HepG2 (cell line): Measurements from ENCODE around the gene IRAK4. TPM values are rescaled to one million over a fixed set of nuclear protein-coding genes. Genes with fewer than 3 reads are reported as not detected.

ENCODE experiments used
- ARNTL ChIP-seq: sonication (generic); formaldehyde crosslinking; IDR thresholded peaks from 2 replicates; pipeline ENCODE4 v1.4.0; 2020; ENCODE audit warnings: mild to moderate bottlenecking, missing genetic modification reagents
- ATF7-NPFF ChIP-seq: sonication (generic); formaldehyde crosslinking; IDR thresholded peaks from 2 replicates; pipeline ENCODE4 v1.8.1; 2023; ENCODE audit warnings: mild to moderate bottlenecking, low read depth, missing genetic modification reagents, moderate library complexity
- GABPB1 ChIP-seq: IDR thresholded peaks from 2 replicates; pipeline ENCODE4 v1.6.1; 2016; ENCODE audit warnings: mild to moderate bottlenecking, missing genetic modification reagents, moderate library complexity, missing compliant biosample characterization
- MED1 ChIP-seq: sonication (generic); formaldehyde crosslinking; IDR thresholded peaks from 2 replicates; pipeline ENCODE4 v1.4.0; 2020; ENCODE audit warnings: missing genetic modification reagents
- MEF2D ChIP-seq: sonication (generic); formaldehyde crosslinking; IDR thresholded peaks from 2 replicates; pipeline ENCODE4 v1.5.1; 2020; ENCODE audit warnings: mild to moderate bottlenecking, missing genetic modification reagents
- SYNCRIP ChIP-seq: fragments of 200-400 bp; formaldehyde crosslinking; IDR thresholded peaks from 2 replicates; pipeline ENCODE4 v1.6.1; 2018; ENCODE audit warnings: mild to moderate bottlenecking, low read depth, low read length; ENCODE audit not compliant: insufficient read depth
- TOE1 ChIP-seq: sonication (generic); formaldehyde crosslinking; IDR thresholded peaks from 2 replicates; pipeline ENCODE4 v1.4.0; 2020; ENCODE audit warnings: mild to moderate bottlenecking, missing genetic modification reagents
- ZNF430 ChIP-seq: sonication (generic); formaldehyde crosslinking; IDR thresholded peaks from 2 replicates; pipeline ENCODE4 v1.9.0; 2021; ENCODE audit warnings: mild to moderate bottlenecking, missing genetic modification reagents
- ZNF530 ChIP-seq: sonication (generic); formaldehyde crosslinking; IDR thresholded peaks from 2 replicates; pipeline ENCODE4 v1.5.0; 2020; ENCODE audit warnings: low read depth, mild to moderate bottlenecking, missing genetic modification reagents
- ZNF546 ChIP-seq: sonication (generic); formaldehyde crosslinking; conservative IDR thresholded peaks from 2 replicates; pipeline ENCODE4 v1.8.1; 2023; ENCODE audit warnings: mild to moderate bottlenecking, missing genetic modification reagents
- ZNF678 ChIP-seq: sonication (generic); formaldehyde crosslinking; IDR thresholded peaks from 2 replicates; pipeline ENCODE4 v1.4.0; 2020; ENCODE audit warnings: mild to moderate bottlenecking, missing genetic modification reagents
- polyA plus RNA-seq, 8 experiments: library from polyadenylated mRNA; depleted of rRNA in 3 of 8; stranded (reverse) in 7 of 8; unstranded in 1 of 8; fragments of >200 nt; fragmentation: Illumina TruSeq in 4 of 8; extraction: Trizol in 4 of 8; gene quantifications; 2 replicates each; pipeline versions ENCODE4 v1.2.1 to v1.2.3, GENCODE V29; 2011 to 2016; ENCODE audit warnings: low read depth in 4 of 8, missing spikeins in 1 of 8, mixed read lengths in 1 of 8; ENCODE audit not compliant: insufficient read depth in 1 of 8
- total RNA-seq, 5 experiments: library from RNA; depleted of rRNA; stranded (reverse); fragments of >200 nt; fragmentation: Illumina TruSeq; extraction: Trizol; gene quantifications; 2 replicates each; pipeline ENCODE4 v1.2.3, GENCODE V29; 2016; ENCODE audit warnings: low read depth in 1 of 5
- TF ChIP-seq, protein P1 (sequence below): sonication (generic); formaldehyde crosslinking; IDR thresholded peaks from 2 replicates; pipeline ENCODE4 v1.4.0; 2020; ENCODE audit warnings: missing genetic modification reagents
- TF ChIP-seq, protein P2 (sequence below): sonication (generic); formaldehyde crosslinking; conservative IDR thresholded peaks from 2 replicates; pipeline ENCODE4 v1.4.0; 2020; ENCODE audit warnings: missing genetic modification reagents
- TF ChIP-seq, protein P3 (sequence below): IDR thresholded peaks from 2 replicates; pipeline ENCODE4 v1.6.1; 2016; ENCODE audit warnings: low read depth, missing genetic modification reagents, missing compliant biosample characterization
- TF ChIP-seq, protein P4 (sequence below), 2 experiments: IDR thresholded peaks; 2 replicates each; pipeline ENCODE4 v1.6.1; 2011 to 2012; ENCODE audit warnings: low read length in 2 of 2, borderline replicate concordance in 1 of 2, low read depth in 1 of 2, mild to moderate bottlenecking in 1 of 2, moderate library complexity in 1 of 2

IRAK4 gene
- total and polyA plus RNA-seq, 2 of the 13 experiments (the other 11 are each of a cell fraction or from before 2014, with no cell fraction given) = 6.6 to 7.1 TPM

DNA sequence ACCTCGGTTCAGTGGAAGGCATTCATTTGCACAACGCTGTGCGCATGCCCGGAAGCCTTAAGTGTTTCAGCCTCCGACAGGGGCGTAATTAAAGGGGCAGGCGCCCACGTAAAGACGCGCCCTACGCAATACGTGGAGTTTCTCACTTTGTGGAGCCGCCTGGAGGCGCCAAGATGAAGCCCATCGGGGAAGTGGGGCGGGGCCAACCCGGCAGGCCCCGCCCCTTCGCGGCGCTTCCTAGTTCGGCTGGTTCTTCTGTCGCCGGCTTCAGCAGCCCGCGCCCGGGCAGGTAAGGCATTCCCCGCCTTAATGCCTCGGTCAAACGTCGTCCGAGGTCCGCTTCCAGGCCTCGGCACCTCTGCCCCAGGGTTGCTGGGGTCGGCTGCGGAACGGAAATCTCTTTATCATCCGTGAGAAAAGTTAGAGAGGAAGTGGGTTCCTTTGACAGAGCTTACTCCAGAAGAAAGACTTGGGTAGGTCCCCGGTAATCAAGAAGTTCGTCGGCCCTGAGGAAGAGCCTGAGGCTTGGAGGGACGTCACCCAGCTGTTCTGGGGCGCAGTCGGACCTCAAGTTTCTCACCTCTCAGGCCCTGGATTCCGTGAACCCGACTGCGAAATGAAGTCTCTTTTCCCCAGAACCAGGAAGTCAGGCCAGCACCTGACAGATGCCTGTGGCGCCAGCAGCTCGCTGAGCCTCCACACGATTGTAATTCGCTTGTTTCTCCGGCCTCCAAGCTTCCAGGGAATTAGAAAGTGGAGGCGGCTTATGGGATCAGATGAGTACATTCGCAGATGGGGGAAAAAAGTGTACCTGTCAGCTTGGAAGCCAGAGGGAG lies at the start of gene IRAK4, which contains the start of gene PUS7L (continued):
- TF ChIP-seq ZNF546 (CRISPR knock-in tag) (no peak), SYNCRIP (no peak), MEF2D (CRISPR knock-in tag) (no peak), ZNF530 (no peak), ARNTL (no peak), ZNF678 (CRISPR knock-in tag) (no peak), GABPB1 (CRISPR knock-in tag) (peak; percentile 63), TOE1 (no peak), ZNF430 (CRISPR knock-in tag) (no peak), MED1 (no peak), ATF7-NPFF (CRISPR knock-in tag) (no peak)
- TF ChIP-seq, protein P1, sequence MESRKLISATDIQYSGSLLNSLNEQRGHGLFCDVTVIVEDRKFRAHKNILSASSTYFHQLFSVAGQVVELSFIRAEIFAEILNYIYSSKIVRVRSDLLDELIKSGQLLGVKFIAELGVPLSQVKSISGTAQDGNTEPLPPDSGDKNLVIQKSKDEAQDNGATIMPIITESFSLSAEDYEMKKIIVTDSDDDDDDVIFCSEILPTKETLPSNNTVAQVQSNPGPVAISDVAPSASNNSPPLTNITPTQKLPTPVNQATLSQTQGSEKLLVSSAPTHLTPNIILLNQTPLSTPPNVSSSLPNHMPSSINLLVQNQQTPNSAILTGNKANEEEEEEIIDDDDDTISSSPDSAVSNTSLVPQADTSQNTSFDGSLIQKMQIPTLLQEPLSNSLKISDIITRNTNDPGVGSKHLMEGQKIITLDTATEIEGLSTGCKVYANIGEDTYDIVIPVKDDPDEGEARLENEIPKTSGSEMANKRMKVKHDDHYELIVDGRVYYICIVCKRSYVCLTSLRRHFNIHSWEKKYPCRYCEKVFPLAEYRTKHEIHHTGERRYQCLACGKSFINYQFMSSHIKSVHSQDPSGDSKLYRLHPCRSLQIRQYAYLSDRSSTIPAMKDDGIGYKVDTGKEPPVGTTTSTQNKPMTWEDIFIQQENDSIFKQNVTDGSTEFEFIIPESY (CRISPR knock-in tag) = no peak
- TF ChIP-seq, protein P2, sequence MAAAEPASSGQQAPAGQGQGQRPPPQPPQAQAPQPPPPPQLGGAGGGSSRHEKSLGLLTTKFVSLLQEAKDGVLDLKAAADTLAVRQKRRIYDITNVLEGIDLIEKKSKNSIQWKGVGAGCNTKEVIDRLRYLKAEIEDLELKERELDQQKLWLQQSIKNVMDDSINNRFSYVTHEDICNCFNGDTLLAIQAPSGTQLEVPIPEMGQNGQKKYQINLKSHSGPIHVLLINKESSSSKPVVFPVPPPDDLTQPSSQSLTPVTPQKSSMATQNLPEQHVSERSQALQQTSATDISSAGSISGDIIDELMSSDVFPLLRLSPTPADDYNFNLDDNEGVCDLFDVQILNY (CRISPR knock-in tag) = no peak
- TF ChIP-seq, protein P3, sequence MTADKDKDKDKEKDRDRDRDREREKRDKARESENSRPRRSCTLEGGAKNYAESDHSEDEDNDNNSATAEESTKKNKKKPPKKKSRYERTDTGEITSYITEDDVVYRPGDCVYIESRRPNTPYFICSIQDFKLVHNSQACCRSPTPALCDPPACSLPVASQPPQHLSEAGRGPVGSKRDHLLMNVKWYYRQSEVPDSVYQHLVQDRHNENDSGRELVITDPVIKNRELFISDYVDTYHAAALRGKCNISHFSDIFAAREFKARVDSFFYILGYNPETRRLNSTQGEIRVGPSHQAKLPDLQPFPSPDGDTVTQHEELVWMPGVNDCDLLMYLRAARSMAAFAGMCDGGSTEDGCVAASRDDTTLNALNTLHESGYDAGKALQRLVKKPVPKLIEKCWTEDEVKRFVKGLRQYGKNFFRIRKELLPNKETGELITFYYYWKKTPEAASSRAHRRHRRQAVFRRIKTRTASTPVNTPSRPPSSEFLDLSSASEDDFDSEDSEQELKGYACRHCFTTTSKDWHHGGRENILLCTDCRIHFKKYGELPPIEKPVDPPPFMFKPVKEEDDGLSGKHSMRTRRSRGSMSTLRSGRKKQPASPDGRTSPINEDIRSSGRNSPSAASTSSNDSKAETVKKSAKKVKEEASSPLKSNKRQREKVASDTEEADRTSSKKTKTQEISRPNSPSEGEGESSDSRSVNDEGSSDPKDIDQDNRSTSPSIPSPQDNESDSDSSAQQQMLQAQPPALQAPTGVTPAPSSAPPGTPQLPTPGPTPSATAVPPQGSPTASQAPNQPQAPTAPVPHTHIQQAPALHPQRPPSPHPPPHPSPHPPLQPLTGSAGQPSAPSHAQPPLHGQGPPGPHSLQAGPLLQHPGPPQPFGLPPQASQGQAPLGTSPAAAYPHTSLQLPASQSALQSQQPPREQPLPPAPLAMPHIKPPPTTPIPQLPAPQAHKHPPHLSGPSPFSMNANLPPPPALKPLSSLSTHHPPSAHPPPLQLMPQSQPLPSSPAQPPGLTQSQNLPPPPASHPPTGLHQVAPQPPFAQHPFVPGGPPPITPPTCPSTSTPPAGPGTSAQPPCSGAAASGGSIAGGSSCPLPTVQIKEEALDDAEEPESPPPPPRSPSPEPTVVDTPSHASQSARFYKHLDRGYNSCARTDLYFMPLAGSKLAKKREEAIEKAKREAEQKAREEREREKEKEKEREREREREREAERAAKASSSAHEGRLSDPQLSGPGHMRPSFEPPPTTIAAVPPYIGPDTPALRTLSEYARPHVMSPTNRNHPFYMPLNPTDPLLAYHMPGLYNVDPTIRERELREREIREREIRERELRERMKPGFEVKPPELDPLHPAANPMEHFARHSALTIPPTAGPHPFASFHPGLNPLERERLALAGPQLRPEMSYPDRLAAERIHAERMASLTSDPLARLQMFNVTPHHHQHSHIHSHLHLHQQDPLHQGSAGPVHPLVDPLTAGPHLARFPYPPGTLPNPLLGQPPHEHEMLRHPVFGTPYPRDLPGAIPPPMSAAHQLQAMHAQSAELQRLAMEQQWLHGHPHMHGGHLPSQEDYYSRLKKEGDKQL (CRISPR knock-in tag) = no peak
- TF ChIP-seq, protein P4, sequence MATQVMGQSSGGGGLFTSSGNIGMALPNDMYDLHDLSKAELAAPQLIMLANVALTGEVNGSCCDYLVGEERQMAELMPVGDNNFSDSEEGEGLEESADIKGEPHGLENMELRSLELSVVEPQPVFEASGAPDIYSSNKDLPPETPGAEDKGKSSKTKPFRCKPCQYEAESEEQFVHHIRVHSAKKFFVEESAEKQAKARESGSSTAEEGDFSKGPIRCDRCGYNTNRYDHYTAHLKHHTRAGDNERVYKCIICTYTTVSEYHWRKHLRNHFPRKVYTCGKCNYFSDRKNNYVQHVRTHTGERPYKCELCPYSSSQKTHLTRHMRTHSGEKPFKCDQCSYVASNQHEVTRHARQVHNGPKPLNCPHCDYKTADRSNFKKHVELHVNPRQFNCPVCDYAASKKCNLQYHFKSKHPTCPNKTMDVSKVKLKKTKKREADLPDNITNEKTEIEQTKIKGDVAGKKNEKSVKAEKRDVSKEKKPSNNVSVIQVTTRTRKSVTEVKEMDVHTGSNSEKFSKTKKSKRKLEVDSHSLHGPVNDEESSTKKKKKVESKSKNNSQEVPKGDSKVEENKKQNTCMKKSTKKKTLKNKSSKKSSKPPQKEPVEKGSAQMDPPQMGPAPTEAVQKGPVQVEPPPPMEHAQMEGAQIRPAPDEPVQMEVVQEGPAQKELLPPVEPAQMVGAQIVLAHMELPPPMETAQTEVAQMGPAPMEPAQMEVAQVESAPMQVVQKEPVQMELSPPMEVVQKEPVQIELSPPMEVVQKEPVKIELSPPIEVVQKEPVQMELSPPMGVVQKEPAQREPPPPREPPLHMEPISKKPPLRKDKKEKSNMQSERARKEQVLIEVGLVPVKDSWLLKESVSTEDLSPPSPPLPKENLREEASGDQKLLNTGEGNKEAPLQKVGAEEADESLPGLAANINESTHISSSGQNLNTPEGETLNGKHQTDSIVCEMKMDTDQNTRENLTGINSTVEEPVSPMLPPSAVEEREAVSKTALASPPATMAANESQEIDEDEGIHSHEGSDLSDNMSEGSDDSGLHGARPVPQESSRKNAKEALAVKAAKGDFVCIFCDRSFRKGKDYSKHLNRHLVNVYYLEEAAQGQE (IDR thresholded peaks at IDR 0.05; ENCODE audit: borderline replicate concordance in 1 of 2, low read depth in 1 of 2, low read length in 2 of 2) = 0 out of 4 replicates have a peak, but pooled peaks of 1 of the 2 experiments have one; percentile 19
